HS-27A (cell line): ENCODE measurements around the gene MTA2.
"Not testable (repeated sequence)": the region's sequence is repeated elsewhere in the genome, so short reads cannot be mapped to it uniquely, and the experiment has no call there.

Experiments used
- DNase-seq: peaks from one replicate; pipeline ENCODE4 v3.0.0-alpha.2; 2012; ENCODE audit warnings: low read depth, missing footprints

Gene MTA2

DNA sequence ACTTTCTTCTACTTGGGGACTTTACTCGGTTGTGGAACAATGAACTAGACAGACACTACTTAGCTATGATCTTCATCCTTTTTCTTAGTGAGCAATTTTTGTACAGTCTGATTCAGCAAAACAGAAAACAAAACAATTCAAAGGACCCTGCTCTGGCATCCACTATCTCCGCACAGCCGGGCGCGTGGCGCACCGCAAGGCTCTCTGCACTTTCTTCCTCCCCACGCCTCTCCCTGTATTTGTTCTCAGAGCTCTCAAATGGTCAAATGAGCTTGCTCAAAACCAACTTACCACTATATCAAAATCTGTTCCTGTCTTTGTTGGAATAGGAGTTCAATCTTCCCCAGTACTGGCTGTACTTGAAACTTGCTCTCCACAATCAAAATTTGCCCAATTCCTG is 35.4 kb downstream of the MTA2 start:
- DNase-seq, result no peak

DNA sequence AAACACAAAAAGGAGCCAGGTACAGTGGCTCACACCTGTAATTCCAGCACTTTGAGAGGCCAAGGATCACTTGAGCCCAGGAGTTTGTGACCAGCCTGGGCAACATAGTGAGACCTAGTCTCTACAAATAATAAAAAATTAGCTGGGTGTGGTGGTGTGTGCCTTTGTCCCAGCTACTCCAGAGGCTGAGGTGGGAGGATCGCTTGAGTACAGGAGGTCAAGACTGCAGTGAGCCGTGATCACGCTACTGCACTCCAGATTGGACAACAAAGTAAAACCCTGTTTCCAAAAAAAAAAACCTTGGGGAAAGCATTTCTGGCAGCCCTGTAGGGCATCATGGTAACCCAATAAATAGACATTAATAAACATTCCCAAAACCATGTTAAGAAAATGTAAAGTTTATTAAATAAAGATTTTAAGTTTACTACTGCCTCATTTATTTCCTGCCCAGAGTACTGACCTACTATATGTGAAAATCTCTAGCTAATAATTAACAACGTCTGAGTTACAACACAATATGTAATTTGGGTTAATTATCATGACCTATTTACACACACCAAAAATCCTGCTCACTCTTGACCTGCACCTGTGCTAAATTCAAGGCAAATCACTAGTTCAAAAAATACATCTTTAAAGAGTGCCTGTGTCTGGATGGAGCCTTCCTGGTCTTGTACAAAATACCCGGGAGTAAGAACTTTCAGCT is 36.4 kb downstream of the MTA2 start:
- DNase-seq, result no peak

DNA sequence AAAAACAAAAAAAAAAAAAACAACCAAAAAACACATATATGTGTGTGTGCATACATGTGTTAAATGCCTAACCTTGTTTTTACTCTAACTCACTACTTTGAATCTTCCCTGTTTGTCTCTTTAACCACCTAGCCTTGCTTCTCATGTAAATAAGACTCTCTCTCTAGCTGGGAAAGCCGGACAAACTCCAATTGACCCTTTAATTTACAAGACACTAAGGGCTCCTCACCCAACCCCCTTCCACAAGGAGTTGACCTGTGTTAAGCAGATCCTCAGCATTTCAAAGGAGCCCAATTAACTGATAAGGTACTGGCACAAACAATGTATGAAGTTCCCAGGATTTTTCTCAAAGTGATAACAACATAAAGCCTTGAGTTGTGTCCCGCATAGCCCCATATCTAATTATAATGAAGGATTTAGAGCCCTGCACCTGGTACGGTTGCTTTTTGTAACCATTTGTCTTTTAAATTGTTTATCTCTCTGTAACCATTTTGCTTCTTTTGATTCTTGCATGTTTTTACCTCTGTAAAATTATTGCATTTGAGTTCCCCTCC is 39.9 kb downstream of the MTA2 start:
- DNase-seq, result not testable (repeated sequence)

DNA sequence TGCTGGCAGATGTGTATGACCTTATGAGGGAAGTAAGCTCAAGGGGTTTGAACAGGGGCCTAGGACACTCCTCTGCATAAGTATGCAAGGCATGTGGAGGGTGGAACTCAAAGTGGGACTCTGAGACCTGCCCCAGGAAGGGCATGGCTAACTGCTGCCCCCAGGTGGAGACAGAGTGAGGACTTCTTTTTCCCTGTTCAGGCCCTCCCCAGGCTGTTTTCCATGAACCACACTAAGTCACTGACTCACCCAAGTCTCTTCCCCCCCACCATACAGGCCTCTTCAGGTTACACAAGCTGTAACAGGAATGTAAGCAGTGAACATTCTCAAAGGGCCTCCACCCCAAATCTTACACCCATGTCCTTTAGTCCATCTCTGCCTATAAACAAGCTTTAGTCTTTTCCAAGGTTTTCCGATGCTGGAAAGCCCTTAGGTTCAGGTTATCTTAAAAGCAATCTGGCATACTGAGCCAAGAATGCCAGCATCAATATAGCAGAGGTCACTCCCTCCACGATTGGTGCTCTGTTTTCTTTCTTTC is 41.0 kb downstream of the MTA2 start:
- DNase-seq, result peak; percentile 100

DNA sequence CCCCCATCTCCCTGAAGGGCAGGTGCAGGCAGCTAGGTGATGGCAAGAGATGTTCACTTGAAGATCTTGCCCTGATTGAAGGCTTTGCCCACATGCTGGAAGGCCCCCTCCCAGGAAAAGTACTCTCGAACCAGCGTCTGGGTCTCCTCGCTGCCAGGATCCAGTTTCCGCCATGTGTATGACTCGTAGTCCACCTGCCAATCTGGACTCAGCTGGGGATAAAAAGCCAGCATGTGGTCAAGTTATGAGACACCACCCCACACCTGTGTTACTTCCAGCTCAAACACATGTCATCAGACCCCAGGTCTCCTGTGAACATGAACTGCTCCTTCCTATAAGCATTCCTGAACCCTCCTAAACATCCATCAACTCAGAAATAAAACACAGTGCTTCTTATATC is 42.0 kb downstream of the MTA2 start:
- DNase-seq, result not testable (repeated sequence)

DNA sequence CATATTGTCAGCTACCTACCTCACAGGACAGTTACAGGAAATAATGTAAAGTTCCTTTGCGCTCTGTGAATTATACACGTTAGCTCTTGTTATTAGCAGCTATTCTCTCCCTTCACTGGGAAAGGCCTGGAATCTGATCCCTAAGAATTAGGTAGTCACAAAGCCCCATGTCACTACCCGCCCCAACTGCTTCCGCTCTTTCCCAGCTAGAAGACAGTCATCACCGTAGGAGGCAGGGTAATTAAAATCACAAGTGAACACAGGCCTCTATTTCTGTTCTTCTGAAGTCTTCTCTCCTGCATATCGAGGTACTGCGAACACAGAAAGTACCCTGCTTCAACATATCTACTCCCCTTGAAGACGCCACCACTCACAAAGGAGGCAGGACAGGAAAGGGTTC is 42.5 kb downstream of the MTA2 start:
- DNase-seq, result no peak

DNA sequence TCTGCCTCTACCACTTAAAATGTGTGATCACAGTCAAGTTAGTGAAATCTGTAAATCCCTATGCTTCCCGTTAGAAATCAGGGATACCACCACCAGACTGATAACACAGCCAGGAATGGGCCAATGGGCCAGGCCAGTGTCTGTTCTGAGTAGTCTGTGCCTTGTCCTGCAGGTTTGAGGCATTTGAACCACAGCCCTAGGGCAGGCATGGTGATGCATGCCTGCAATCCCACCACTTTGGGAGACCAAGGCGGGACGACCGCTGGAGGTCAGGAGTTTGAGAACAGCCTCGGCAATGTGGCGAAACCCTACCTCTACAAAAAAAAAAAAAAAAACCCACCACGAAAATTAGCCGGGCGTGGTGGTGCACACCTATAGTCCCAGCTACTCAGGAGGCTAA is 43.0 kb downstream of the MTA2 start:
- DNase-seq, result no peak

DNA sequence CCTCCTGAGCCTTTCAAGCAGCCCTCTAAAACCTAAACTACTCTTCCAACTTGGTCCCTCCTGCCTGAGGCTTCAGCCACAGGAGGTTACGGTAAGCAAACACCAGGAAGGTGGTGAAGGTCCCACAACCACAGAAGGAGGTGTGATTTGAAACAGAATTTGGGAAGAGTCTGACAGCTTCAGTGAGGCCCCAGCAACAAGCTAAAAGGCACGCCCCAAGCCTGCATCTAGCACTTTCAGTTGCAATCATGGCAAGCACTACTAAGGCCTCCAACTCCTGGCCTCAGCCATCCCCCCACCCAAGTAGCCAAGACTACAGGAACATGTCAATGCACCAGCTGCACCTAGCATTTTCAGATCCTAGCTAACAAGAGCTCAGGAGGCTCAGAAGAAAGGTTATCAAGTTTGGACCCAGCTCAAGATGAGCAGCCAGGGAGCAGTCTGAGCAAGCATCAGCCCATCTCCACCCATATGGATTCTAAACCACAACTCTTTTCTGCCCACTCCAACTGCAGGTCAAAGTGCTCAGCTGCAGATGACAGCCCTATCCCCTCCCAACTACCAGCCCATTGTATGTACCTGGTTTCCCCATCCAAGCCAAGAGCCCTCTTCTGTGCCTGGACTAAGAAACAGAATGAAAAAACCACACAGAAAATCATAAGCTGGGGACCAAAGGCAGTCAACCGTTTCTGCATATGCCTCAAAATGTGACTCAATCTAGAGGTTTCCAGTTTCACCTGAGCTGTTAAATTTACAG is 44.6 kb downstream of the MTA2 start:
- DNase-seq, result no peak

DNA sequence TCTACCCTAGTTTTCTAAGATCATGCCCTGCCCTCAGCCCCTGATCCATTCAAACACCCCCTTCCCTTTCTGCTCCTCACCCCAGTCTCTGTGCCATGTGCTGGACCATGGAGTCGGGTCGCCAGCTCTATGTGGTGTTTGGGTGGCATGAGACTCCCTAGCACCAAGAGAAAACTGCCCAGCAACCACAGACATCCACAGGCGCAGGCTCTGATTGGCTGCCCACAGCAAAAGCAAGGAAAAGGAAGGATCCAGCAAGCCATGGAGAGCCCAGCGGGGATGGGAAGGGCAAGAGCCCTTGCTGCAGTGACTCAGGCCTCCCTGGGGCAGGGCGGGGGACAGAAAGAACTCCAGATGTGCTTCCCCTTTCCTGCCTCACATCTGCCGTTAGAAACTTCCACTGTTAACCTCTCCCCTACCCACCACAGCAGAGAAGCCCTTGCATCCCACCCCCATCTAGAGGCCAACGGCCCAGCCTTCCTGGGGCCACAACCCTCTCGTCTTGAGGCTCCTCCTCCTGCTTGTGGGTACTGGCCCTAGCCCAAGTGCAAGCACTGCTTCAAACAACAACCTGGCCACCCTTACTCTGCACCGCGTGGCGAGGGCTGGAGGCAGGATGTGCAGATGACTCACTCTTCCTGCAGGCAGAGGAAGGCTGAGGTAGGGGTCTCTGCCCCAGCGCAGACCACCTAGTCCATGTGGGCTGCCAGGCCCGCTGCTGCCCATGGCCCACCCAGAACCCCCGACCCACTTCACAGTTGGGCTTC is 45.4 kb downstream of the MTA2 start:
- DNase-seq, result peak; percentile 97

DNA sequence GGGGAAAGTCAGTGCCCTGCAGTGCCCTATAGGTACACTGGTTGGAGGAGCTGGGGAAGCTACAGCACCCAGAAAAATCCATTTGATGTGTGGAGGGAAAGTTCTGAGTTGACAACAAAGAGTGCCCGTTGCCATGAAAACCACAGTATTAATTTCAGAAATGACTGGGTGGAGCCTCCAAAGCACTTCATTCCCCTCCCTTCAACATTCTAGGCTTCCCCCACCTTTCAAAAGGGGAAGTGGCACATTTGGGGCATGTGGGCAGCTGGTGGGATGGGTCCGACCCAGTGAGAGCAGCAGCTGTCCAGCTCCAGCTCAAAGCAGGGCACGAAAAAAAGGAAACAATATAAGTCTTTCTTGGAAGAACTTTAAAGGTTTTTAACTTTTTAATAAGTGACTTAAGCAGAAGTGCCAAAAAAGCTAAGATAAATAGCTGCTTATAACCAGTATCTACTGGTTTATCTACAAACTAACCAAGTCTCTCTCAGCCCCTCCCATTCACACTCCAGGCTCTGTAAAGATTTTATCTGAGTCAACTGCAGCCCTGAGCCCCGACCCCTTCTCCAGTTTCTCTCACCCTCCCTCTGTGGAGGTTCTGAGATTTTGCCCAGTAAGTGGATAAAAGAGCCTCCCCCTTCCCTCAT is 46.1 kb downstream of the MTA2 start:
- DNase-seq, result no peak

DNA sequence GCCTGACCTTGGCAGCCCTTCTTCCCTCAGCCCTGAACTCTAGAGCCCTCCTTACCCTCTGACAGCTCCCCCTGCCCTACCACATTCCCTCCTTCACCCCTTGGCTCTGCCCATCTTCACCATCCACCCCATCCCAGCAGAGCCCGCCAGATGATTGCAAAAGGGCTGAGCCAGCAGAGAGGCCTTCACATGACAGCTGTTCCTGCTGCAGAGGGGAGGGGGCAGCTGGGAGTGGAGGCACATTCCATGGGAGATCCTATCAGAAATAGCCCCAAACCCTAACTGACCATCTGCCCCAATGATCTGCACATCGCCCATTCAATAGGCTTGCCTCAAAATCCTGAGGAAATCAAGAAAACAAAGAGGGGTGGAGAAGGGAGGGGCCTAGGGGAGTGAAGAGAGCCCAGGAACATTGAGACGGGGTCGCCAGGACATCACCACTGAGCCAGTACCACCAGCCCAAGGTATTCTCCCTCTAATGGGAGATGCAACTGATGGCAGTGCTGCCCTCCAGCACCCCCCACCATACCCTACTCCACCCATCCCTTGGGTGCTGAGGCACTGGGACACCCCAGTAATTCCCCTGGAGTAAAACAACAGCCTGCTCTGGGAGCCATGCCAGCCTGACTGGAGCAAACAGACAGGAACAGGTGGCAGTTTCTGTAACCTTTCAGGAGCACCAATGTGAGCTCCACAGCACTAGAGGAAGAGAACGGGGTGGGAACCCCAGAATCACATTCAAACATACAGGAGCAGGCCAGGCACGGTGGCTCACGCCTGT is 47.1 kb downstream of the MTA2 start:
- no peak for DNase-seq

DNA sequence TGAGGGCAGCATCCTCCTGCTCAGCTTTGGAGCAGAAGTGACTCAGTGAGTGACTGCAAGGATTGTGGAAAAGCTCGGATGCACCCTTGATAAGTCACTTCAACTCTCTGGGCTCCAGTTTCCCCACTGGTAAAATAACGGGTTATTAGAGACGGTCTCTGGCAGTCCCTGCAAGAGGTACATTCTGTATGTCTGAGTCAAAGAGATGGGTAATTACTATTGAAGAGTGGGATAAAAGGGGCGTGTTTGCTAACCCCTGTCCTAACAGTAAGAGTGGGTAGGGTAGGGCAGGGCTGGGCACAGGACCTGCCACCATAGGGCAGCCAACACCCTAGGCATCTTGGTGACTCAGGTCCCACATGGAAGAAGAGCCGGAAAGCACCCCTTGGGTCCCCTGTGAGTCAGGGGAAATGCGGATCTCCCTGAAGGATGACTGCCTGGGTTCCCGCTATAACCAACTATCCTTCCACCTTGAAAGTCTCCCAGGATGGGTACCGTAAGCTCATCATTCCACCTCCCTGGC is 47.8 kb downstream of the MTA2 start:
- DNase-seq, result peak; percentile 98

DNA sequence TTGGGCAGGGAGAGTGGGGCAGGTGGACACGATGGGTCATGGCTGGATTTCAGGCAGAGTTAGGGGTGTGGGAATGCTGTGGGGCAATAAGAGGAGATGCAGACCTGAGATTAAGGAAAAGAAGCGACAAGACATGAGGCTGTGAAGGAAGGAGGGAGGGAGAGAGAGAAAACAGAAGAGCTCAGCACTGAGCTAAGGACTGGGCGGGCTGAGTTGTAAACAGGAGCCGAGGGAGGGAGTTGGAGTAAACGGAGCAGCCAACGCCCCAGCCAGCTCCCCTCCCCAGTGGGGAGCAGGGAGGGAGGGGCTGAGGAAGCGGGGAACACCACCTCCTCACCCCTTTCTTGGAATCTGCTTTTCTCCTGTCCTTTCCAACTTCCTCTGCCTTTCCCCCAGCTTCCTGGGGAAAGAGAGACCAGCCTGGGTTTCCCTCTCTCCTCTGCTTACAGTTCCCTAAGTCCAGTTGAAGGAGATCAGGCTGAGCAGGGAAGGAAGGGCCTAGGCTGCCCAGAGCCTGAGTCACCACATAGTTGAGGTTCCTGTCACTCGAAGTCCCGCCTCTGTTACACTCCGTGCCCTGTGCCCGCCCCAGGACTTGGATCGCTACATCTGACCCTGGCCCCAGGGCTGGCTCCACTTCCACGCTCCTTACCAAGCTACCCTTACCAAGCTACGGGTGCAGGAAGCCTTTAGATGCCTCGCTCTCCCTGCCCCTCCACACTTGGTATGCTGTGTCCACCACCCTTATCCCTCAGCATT is 48.4 kb downstream of the MTA2 start:
- DNase-seq, result peak; percentile 99

DNA sequence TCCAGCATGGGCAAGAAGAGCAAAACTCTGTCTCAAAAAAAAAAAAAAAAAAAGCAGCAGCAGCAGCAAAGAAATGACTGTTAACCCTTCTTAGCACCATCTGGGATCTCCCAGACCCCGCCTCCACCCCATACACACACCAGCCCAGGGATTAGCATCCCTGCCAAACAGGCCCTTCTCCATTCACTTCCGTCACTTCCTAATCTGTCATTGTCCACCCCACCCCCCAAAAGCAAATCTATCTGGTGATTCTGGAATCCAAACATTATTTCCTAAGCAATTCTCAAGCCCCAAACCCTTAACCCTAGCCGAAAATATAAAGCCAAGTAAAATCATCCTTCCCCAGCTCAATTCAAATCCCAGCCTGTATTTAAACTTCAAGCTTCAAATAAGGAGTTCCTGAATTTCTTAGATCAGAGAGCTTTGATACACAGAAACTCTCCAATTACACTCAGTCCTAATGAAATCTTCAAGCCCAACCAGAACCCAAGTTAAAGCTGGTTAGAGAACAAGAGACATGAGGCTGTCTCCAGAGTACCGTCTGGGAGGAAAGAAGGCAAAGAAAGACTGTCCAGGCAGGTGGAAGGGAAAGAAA is 49.1 kb downstream of the MTA2 start:
- DNase-seq, result no peak

DNA sequence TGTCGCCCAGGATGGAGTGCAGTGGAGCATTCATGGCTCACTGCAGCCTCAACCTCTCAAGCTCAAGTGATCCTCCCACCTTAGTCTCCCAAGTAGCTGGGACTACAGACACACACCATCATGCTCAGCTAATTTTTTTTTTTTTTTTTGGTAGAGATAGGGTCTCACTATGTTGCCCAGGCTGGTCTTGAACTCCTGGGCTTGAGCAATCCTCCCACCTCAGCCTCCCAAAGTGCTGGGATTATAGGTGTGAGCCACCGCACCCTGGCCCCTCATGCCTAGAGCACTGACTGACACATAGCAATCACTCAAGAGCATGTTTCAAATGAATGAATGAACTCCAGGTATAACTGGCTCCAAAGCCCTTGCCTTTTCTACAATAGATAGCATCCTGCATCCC is 51.2 kb downstream of the MTA2 start:
- not testable (repeated sequence) for DNase-seq

DNA sequence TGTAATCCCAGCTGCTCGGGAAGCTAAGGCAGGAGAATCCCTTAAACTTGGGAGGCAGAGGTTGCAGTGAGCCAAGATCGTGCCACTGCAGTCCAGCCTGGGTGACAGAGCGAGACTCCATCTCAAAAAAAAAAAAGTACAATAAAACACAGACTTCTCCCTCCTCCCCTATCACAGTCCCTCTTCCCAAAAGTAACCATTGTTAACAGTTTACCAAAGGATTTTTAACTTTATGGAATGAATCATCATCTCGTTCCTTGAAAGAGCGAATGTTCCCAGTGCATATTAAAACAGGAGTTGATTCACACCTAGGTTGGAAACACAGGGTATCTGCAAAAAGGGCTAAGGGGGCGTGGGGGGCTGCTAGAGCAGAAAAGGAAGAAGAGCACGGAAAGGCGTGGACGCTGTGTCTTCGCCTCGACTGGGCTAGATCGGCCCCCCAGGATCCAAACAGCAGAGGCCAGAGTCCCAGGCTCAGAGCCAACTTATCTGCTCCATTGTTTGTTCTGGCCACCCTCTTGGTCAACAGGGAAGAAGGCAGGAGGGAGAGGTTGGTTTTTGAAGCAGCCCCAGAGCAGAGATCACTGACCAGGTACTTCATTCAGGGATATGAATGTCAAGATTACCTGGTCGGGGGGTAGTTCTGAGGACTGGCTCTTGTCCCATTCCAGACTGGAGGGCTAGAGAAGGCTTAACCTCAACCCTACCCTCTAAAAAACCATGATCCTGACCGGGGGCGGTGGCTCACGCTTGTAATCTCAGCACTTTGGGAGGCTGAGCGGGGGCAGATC is 52.9 kb downstream of the MTA2 start:
- DNase-seq, result no peak

DNA sequence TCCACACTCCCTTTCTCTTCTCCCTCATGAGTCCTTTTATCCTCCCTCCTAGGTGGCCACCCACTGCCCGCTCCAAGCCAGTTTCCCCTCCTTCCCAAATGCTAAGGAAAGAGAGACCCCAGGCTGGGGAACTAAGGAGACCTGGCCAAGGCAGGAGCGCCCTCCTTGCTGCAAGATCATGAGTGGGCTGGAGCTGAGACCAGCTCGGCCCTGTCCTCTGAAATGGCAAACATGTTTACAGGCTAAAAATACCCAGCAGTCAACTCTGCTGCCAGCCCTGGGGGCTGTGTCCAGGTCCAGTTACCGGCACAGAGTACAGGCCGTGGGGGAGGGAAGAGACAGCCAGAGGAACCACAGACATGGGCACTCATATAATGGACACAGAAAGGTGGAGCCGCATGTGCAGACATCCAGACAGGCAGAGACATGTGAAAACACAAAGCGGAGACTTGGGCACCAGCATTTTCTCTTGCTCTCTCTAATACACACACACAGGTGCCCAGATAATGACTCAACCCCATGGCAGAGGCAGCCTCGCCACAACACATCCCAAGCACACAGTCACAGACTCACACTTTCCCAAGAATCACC is 53.9 kb downstream of the MTA2 start:
- no peak for DNase-seq

DNA sequence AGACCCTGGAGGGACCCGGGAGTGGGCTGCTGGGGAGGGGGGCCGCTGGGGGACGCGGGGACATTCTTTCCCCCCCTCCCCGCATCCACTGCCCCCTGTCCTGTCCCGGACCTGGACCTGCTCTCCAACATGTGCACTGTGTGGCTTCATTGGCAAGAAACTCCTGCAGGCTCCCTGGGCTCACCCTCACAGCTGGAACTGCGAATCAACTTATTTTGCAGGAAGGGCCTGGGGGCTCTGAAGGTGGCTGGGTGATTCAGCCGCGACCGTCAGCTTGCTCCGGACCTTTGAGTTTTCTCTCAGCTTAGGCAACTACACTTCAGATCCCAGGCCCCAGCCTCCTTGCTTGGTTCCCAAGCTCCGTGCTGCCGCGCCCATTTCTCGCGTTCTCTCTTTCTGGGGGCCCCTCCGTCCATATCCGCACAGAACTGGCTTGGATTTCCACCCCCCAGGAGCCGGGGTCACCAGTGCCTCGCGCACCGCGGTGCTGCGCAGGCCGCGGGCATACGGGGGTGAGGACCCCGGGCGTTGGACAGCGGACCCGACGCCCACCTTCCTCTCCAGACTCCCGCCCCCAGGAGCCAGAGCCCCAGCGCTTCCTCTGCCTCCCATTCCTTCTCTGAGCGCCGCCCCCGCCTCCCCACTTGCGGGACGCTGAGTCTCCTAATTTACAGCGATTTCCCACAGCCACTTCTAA is 54.6 kb downstream of the MTA2 start:
- DNase-seq, result no peak
